GM12872 (cell line): ENCODE results near the gene CFAP77.
A peak's percentile ranks its signal among the peaks of the same experiment; 100 is the strongest.

Source experiments
- CTCF ChIP-seq: IDR thresholded peaks from 3 replicates; pipeline ENCODE4 v1.5.1; 2011; ENCODE audit warnings: low read depth, mild to moderate bottlenecking, low read length, moderate library complexity; ENCODE audit not compliant: insufficient read depth

Gene CFAP77

GRCh38 chr9:132545578-132545977, 135.6 kb downstream of the CFAP77 start:
- TF ChIP-seq CTCF = no peak

- peak; percentile 58 for TF ChIP-seq CTCF
These were observed 136.4 kb downstream of the CFAP77 start for GRCh38 chr9:132546148-132547051.

- TF ChIP-seq CTCF = peak; percentile 11; the same call in 1 of the 3 replicates
These were observed 137.0 kb downstream of the CFAP77 start for GRCh38 chr9:132547052-132547431.

- no peak for TF ChIP-seq CTCF
These were observed 137.4 kb downstream of the CFAP77 start for GRCh38 chr9:132547436-132547835.

GRCh38 chr9:132547976-132548730, 138.1 kb downstream of the CFAP77 start:
- no peak for TF ChIP-seq CTCF

GRCh38 chr9:132548751-132549640, 139.0 kb downstream of the CFAP77 start:
- no peak for TF ChIP-seq CTCF
